ENCODE results near the gene TMEM107. TPM values are rescaled to one million over a fixed set of nuclear protein-coding genes. Genes with fewer than 3 reads are reported as not detected.
"Not testable (repeated sequence)": the region's sequence is repeated elsewhere in the genome, so short reads cannot be mapped to it uniquely, and the experiment has no call there.

Gene TMEM107
- total RNA-seq, 1 experiment from 2014 or later: 13.5 TPM

GRCh38 chr17:8222630-8223355 lies 46.6 kb upstream of the TMEM107 start:
- Mint-ChIP-seq H3K9me3 (ENCODE audit: low read depth, unreplicated experiment) (no peaks in the 10 kb centered on the region), H3K36me3 (ENCODE audit: insufficient read depth, unreplicated experiment) (peaks cover 65% of the 10 kb centered on the region), H3K4me3 (ENCODE audit: low read depth, unreplicated experiment) (peak overlapping the region; percentile 87), H3K27ac (ENCODE audit: unreplicated experiment) (peak overlapping the region; percentile 99), H3K27me3 (ENCODE audit: unreplicated experiment) (no peaks in the 10 kb centered on the region), H3K4me1 (ENCODE audit: low read depth, unreplicated experiment) (peaks cover 20% of the 10 kb centered on the region)
- peak; percentile 88 for DNase-seq
- no peak for TF ChIP-seq CTCF (IDR thresholded peaks at IDR 0.05; ENCODE audit: unreplicated experiment)
- BruUV-seq (replicated peaks): TSS peak; percentile 40
- CTCF ChIA-PET: interaction anchor here (0.7 to 1.2 kb wide), 4 partner anchors 31 to 153 kb away, joined by 3 to 5 read pairs (median 3); no protein-coding TSS in a partner anchor
- intact Hi-C loops (cut with micrococcal nuclease; ENCODE audit: unreplicated experiment): loop anchor here (5.0 to 10.0 kb wide), 2 partner anchors 82 to 85 kb away; no protein-coding TSS in a partner anchor

DNA sequence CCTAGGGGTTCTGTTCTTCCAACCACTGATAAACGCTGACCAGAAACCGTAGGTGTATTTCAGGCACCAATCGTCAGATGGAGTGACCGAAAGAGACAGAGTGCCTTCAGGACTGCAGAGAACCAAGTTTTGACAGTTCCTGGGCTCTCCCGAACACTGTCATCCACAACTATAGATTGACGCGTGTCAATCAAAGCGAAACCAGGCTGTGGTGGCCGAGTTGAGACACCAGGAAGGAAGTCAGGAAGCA lies 46.1 kb upstream of the TMEM107 start:
- peak overlapping the region; percentile 99 for H3K27ac Mint-ChIP-seq (ENCODE audit: unreplicated experiment)
- TF ChIP-seq CTCF (IDR thresholded peaks at IDR 0.05; ENCODE audit: unreplicated experiment): no peak
- CTCF ChIA-PET: interaction anchor here (0.8 to 1.7 kb wide), 4 partner anchors 25 to 79 kb away, joined by 3 to 5 read pairs (median 4); partner anchors contain the start of gene CTC1
- DNase-seq: no peak
- H3K27me3 Mint-ChIP-seq (ENCODE audit: unreplicated experiment): no peaks in the 10 kb centered on the region
- peak overlapping the region; percentile 87 for H3K4me3 Mint-ChIP-seq (ENCODE audit: low read depth, unreplicated experiment)
- H3K36me3 Mint-ChIP-seq (ENCODE audit: insufficient read depth, unreplicated experiment): peaks cover 60% of the 10 kb centered on the region
- BruUV-seq (replicated peaks): no TSS peak
- intact Hi-C loops (cut with micrococcal nuclease; ENCODE audit: unreplicated experiment): loop anchor here (5.0 to 10.0 kb wide), 2 partner anchors 82 to 85 kb away; no protein-coding TSS in a partner anchor
- H3K9me3 Mint-ChIP-seq (ENCODE audit: low read depth, unreplicated experiment): no peaks in the 10 kb centered on the region
- H3K4me1 Mint-ChIP-seq (ENCODE audit: low read depth, unreplicated experiment): peaks cover 15% of the 10 kb centered on the region

DNA sequence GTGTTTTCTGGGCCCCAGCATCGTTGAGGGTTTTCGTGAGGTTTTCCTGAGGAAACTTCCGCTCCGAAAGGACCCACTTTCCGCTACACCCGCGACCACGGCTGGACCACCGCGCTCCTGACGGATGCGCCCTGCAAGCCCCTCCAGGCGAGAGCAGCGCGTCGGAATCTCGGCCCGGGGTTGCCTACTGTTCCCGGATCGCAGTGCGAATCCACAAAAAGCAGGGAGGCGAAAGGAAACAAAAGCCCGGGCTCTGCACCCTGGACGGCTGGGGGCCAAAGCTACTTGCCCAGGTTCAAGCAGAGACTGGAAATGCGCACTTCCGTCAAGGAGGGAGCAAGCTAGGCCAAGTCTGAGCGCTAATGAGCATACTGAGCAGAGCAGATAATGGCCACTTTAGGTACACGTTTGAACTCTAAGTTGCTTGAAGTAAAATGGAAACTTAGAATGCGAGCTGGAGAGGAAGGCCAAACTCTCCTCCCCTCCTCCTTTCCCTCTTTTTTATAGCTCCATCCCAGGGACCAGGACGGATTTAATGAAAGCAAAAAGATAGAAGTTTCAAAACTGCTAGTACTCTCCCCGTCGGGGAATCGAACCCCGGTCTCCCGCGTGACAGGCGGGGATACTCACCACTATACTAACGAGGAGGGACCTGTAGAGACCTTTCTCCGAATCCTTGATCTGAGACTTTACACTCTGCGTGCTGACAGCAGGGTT lies 45.6 kb upstream of the TMEM107 start:
- Mint-ChIP-seq H3K27me3 (ENCODE audit: unreplicated experiment) (no peaks in the 10 kb centered on the region), H3K9me3 (ENCODE audit: low read depth, unreplicated experiment) (no peaks in the 10 kb centered on the region), H3K4me3 (ENCODE audit: low read depth, unreplicated experiment) (peak overlapping the region; percentile 87), H3K27ac (ENCODE audit: unreplicated experiment) (peak overlapping the region; percentile 99), H3K4me1 (ENCODE audit: low read depth, unreplicated experiment) (peaks cover 10% of the 10 kb centered on the region), H3K36me3 (ENCODE audit: insufficient read depth, unreplicated experiment) (peaks cover 55% of the 10 kb centered on the region)
- no peak for TF ChIP-seq CTCF (IDR thresholded peaks at IDR 0.05; ENCODE audit: unreplicated experiment)
- DNase-seq: peak; percentile 85
- CTCF ChIA-PET: interaction anchor here (0.9 to 1.7 kb wide), 6 partner anchors 12 to 79 kb away, joined by 3 to 7 read pairs (median 5); partner anchors contain the start of genes AURKB, CTC1 and PFAS
- intact Hi-C loops (cut with micrococcal nuclease; ENCODE audit: unreplicated experiment): loop anchor here (2.0 to 10.0 kb wide), 3 partner anchors 35 to 85 kb away; no protein-coding TSS in a partner anchor
- no TSS peak for BruUV-seq (replicated peaks)

DNA sequence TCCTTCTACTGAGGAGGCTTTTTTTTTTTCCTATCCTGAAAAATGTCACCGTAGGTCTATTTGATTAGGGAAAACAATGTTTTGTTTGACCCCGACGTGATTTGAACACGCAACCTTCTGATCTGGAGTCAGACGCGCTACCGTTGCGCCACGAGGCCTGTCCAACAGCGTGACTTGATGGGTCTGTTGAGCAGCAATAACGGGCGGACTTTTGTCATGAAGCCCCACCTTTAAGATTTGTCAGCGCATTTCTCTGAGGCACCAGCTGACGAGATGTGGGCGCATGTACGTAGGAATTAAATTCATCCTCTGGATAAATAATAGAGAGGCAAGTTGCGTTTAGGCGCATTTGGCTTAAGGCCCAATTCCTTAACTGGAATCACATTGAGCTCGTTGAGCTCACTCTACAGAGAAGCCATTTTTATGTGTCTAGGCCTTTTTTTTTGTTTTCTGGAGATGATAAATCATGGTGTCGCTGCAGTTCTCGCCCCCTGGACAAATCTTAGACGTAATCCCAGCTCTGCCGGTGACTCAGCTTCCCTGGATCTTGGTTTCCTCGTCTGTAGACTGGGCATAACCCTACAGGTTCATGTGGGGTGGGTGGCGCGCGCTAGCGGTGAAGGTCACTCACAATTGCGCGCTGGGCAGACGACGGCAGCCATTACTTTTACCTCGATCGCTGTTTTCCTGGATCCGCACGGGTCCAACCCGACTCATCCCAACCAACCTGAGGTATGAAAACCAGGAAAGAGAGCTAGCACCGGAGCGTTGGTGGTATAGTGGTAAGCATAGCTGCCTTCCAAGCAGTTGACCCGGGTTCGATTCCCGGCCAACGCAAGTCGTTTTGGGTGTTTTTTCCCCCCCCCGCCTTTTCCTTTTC lies 44.8 kb upstream of the TMEM107 start:
- no peak for TF ChIP-seq CTCF (IDR thresholded peaks at IDR 0.05; ENCODE audit: unreplicated experiment)
- Mint-ChIP-seq H3K9me3 (ENCODE audit: low read depth, unreplicated experiment) (no peaks in the 10 kb centered on the region), H3K27me3 (ENCODE audit: unreplicated experiment) (no peaks in the 10 kb centered on the region), H3K4me3 (ENCODE audit: low read depth, unreplicated experiment) (peak overlapping the region; percentile 87), H3K36me3 (ENCODE audit: insufficient read depth, unreplicated experiment) (peaks cover 47% of the 10 kb centered on the region), H3K4me1 (ENCODE audit: low read depth, unreplicated experiment) (peaks cover 7% of the 10 kb centered on the region), H3K27ac (ENCODE audit: unreplicated experiment) (peak overlapping the region; percentile 99)
- CTCF ChIA-PET: interaction anchor here (0.9 to 1.7 kb wide), 5 partner anchors 11 to 80 kb away, joined by 3 to 7 read pairs (median 5); partner anchors contain the start of genes AURKB, CTC1 and PFAS
- no TSS peak for BruUV-seq (replicated peaks)
- intact Hi-C loops (cut with micrococcal nuclease; ENCODE audit: unreplicated experiment): loop anchor here (2.0 to 10.0 kb wide), 3 partner anchors 34 to 84 kb away; no protein-coding TSS in a partner anchor
- DNase-seq: peak; percentile 89

GRCh38 chr17:8214000-8214399 lies 37.8 kb upstream of the TMEM107 start:
- not testable (repeated sequence) for H3K27ac Mint-ChIP-seq (ENCODE audit: unreplicated experiment)

More at GRCh38 chr17:8214000-8214399, 37.8 kb upstream of the TMEM107 start:
- CTCF ChIA-PET; H3K4me3 Mint-ChIP-seq (ENCODE audit: low read depth, unreplicated experiment); BruUV-seq (replicated peaks); H3K4me1 Mint-ChIP-seq (ENCODE audit: low read depth, unreplicated experiment); H3K27me3 Mint-ChIP-seq (ENCODE audit: unreplicated experiment); intact Hi-C loops (cut with micrococcal nuclease; ENCODE audit: unreplicated experiment); DNase-seq; H3K9me3 Mint-ChIP-seq (ENCODE audit: low read depth, unreplicated experiment): not testable (repeated sequence)
- peaks cover 23% of the 10 kb centered on the region for H3K36me3 Mint-ChIP-seq (ENCODE audit: insufficient read depth, unreplicated experiment)

Measured in Calu3 (cell line).